AG10803 (cell line): ENCODE measurements around the gene MPV17L2.
"Not testable (repeated sequence)": the region's sequence is repeated elsewhere in the genome, so short reads cannot be mapped to it uniquely, and the experiment has no call there.

Experiments used
- DNase-seq: peaks from one replicate; pipeline ENCODE4 v3.0.0; 2010; ENCODE audit warnings: low read depth
- H3K4me3 ChIP-seq: 2 replicates; pipeline ENCODE4 v1.5.1; 2011; ENCODE audit warnings: mild to moderate bottlenecking, low read length, control low read depth
- TF ChIP-seq, protein P1 (sequence below): conservative IDR thresholded peaks from 2 replicates; pipeline ENCODE4 v1.5.1; 2011; ENCODE audit warnings: mild to moderate bottlenecking, low read length, control low read depth, inconsistent platforms

Gene MPV17L2

DNA sequence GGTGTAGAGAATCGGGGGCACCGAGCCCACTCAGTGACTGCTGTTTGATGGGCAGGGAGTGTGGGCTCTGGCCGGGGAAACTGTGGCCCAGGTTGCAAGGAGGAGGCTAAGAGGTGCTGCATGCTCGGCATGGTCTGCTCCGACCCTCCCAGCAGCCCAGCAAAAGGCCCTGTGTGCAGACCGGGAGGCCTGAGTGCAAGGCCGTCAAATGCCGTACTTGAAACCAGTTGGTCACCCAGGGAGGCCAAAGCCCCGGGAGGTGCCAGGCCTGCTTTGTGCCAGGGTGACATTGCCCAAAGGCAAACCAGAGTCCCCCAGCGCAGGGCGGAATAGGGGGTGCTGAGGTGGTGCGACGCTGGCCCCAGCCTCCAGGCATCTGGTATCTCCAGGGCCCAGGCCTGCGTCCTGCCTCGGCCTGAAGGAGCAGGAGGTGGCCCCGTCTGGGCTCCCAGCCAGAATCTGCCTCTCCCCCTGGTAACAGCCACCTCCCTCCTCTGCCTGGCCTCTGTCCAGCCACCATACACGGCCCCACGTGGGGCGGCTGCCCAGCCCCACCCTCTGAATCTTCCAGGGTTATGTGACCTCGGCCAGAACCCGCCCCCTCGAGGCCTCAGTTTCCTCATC lies 36.1 kb upstream of the MPV17L2 start:
- TF ChIP-seq, protein P1, sequence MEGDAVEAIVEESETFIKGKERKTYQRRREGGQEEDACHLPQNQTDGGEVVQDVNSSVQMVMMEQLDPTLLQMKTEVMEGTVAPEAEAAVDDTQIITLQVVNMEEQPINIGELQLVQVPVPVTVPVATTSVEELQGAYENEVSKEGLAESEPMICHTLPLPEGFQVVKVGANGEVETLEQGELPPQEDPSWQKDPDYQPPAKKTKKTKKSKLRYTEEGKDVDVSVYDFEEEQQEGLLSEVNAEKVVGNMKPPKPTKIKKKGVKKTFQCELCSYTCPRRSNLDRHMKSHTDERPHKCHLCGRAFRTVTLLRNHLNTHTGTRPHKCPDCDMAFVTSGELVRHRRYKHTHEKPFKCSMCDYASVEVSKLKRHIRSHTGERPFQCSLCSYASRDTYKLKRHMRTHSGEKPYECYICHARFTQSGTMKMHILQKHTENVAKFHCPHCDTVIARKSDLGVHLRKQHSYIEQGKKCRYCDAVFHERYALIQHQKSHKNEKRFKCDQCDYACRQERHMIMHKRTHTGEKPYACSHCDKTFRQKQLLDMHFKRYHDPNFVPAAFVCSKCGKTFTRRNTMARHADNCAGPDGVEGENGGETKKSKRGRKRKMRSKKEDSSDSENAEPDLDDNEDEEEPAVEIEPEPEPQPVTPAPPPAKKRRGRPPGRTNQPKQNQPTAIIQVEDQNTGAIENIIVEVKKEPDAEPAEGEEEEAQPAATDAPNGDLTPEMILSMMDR: no peak
- peak; percentile 65 for DNase-seq
- no peak overlapping the region for H3K4me3 ChIP-seq

DNA sequence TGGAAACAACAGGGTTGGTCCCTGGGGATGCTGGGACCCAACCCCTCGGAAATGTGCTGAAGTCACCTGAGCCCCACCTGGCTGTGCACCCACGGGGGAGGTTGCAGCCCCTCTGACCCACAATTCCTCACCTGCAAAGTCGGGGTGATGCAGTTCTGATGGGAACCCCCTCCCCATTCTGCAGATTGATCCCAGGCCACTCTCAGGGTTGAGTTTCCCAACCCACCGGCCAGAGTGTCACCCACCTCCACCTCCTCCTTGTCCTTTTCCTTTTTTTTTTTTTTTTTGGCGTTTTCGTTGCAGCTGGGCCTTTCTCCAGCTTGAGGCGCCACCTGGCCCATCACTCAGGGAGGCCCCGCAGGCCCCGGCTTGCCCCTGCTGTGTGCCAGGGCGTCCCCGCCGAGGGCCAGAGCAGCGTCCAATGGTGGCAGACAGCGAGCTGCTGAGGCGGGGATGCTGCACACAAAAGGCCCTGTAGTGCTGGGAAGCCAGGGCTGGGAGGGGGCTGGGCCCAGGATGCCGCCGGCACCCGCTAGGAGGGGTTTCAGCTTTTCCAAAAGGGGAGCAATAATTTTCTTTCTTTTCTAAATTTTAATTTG lies 35.5 kb upstream of the MPV17L2 start:
- DNase-seq: no peak
- TF ChIP-seq, protein P1: no peak
- H3K4me3 ChIP-seq: no peak overlapping the region

DNA sequence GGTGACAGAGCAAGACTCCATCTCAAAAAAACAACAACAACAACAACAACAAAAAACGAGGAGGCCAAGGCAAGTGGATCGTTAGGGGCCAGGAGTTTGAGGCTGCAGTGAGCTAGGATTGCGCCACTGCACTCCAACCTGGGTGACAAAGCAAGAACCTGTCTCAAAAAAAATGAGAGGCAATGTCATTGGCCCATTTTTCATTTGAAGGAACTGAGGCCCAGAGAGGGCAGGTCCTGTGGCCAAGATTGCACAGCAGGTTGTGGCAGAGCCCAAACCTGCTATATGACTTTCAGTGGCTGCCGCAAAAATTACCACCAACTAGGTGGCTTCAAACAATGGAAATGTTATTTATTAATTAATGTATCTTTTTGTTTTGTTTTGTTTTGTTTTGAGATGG lies 34.6 kb upstream of the MPV17L2 start:
- TF ChIP-seq, protein P1: no peak

DNA sequence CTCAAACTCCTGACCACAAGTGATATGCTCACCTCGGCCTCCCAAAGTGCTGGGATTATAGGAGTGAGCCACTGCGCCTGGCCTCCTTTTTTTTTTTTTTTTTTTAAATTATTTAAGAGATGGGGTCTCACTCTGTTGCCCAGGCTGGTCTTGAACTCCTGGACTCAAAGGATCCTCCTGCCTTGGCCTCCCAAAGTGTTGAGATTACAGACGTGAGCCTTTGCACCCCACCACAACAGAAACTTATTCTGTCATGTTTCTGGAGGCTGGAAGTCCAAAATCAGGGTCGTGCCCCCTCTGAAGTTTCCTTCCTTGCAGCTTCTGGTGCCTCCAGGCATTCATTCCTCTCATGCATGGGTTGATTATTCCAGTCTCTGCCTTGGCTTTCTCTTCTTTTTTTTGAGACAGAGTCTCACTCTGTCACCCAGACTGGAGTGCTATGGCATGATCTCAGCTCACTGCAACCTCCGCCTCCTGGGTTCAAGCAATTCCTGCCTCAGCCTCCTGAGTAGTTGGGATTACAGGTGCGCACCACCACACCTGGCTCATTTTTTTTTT lies 33.9 kb upstream of the MPV17L2 start:
- not testable (repeated sequence) for DNase-seq

More for the DNA sequence above, 34.6 kb upstream of the MPV17L2 start:
- DNase-seq: no peak
- H3K4me3 ChIP-seq: no peak overlapping the region

DNA sequence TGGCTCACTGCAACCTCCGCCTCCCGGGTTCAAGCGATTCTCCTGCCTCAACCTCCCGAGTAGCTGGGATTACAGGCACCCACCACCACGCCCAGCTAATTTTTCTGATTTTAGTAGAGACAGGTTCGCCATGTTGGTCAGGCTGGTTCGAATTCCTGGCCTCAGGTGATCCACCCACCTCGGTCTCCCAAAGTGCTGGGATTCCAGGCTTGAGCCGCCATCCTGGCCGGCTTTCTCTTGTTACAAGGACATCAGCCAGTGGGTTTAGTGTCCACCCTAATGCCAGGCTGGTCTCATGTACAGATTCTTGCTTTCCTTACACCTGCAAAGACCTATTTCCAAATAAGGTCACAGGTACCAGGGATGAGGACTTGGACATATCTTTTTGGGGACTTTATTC lies 33.2 kb upstream of the MPV17L2 start:
- DNase-seq: no peak
- TF ChIP-seq, protein P1: no peak

More for the DNA sequence above, 33.9 kb upstream of the MPV17L2 start:
- not testable (repeated sequence) for H3K4me3 ChIP-seq

DNA sequence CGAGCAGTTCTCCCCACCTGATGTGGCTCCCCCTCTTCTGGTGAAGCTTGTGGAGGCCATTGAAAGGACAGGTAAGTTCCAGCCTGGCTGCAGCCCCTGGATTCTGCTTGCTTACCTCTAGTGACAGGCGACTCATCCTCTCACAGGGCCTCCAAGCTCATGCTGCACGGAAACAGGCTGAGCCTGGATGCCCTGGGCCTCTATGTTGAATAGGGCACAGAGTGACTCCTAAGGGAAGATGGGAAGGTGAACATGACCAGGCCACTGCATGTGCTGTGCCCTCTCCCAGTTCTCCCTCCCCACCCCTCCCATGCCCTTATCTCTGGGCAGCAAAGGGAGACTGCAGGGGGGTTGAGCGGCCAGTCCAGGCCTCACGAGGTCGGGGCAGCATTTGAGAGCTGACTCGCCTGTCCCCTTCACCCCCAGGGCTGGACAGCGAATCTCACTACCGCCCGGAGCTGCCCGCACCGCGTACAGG lies 32.5 kb upstream of the MPV17L2 start:
- peak overlapping the region; percentile 24; the same call in 1 of the 2 replicates for H3K4me3 ChIP-seq
- TF ChIP-seq, protein P1: no peak
- no peak for DNase-seq

More for the DNA sequence above, 33.2 kb upstream of the MPV17L2 start:
- H3K4me3 ChIP-seq: no peak overlapping the region

DNA sequence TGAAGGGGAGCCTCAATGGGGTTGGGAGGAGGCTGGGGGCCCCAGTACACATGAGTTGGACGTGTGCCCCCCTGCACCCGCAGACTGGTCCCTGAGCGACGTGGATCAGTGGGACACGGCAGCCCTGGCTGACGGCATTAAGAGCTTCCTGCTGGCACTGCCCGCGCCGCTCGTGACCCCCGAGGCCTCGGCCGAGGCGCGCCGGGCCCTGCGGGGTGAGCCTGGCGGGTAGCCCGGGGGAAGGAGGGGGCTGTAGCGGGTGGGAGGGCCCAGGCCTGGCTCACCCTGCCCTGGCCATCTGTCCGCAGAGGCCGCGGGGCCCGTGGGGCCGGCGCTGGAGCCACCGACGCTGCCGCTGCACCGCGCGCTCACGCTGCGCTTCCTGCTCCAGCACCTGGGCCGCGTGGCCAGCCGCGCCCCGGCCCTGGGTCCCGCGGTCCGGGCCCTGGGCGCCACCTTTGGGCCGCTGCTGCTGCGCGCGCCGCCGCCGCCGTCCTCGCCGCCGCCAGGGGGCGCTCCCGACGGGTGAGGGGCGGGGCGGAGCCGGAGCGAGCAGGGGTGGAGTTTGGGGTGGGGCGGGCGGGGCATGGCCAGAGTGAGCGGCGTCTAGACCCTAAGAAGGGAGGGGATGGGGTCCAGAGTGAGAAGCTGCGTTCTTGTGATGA lies 31.9 kb upstream of the MPV17L2 start:
- TF ChIP-seq, protein P1: no peak; the same call in 1 of the 2 replicates
- peak overlapping the region; percentile 40 for H3K4me3 ChIP-seq
- DNase-seq: peak; percentile 38
